ENCODE results near the gene DBNL. TPM values are rescaled to one million over a fixed set of nuclear protein-coding genes. Genes with fewer than 3 reads are reported as not detected.

DBNL gene
- total and polyA plus RNA-seq, 5 experiments from 2014 or later: 180 to 222 (median 192) TPM

GRCh38 chr7:44097064-44097932 is 52.8 kb downstream of the DBNL start:
- Mint-ChIP-seq H3K27me3 (no peaks in the 10 kb centered on the region), H3K36me3 (no peaks in the 10 kb centered on the region), H3K4me1 (peaks cover 0 to 39% (median 7%) of the 10 kb centered on the region in 4 donors), H3K9me3 (no peaks in the 10 kb centered on the region), H3K4me3 (no peak overlapping the region), H3K27ac (peak overlapping the region in 3 of 10 donors; percentile 39 to 67 (median 49))
- ATAC-seq: peak in 1 of 2 donors; percentile 49
- DNase-seq: no peak
- POLR2A ChIA-PET: no interaction called here

- Mint-ChIP-seq H3K27me3 (peaks cover 0 to under 1% (median 0%) of the 10 kb centered on the region in 5 donors), H3K9me3 (no peaks in the 10 kb centered on the region), H3K27ac (peak overlapping the region in 4 of 10 donors; percentile 22 to 78 (median 34)), H3K4me3 (no peak overlapping the region), H3K36me3 (no peaks in the 10 kb centered on the region), H3K4me1 (peaks cover 2 to 42% (median 12%) of the 10 kb centered on the region in 4 donors)
- ATAC-seq (no peak), DNase-seq (no peak)
- POLR2A ChIA-PET: interaction anchor here (0.6 to 0.7 kb wide), 2 partner anchors 22 to 697 kb away, joined by 3 read pairs; no protein-coding TSS in a partner anchor
Measured at GRCh38 chr7:44098092-44099068, 53.9 kb downstream of the DBNL start.

GRCh38 chr7:44099669-44100068 is 55.2 kb downstream of the DBNL start:
- POLR2A ChIA-PET: interaction anchor here (0.5 to 0.6 kb wide), 2 partner anchors 18 to 161 kb away, joined by 3 read pairs; no protein-coding TSS in a partner anchor
- H3K36me3 Mint-ChIP-seq: no peaks in the 10 kb centered on the region
- no peak for ATAC-seq

GRCh38 chr7:44100458-44101302 is 56.2 kb downstream of the DBNL start:
- POLR2A ChIA-PET: no interaction called here
- H3K27ac Mint-ChIP-seq: peak overlapping the region in 1 of 10 donors; percentile 46

More at GRCh38 chr7:44099669-44100068, 55.2 kb downstream of the DBNL start:
- no peaks in the 10 kb centered on the region for H3K9me3 Mint-ChIP-seq
- DNase-seq: no peak
- no peak overlapping the region for H3K27ac Mint-ChIP-seq
- no peak overlapping the region for H3K4me3 Mint-ChIP-seq
- H3K4me1 Mint-ChIP-seq: peaks cover 2 to 42% (median 14%) of the 10 kb centered on the region in 4 donors
- H3K27me3 Mint-ChIP-seq: peaks cover 0 to 1% (median 0%) of the 10 kb centered on the region in 5 donors

GRCh38 chr7:44101303-44101965 is 56.9 kb downstream of the DBNL start:
- POLR2A ChIA-PET: interaction anchor here (1.0 kb wide), 2 partner anchors 21 to 65 kb away, joined by 3 to 4 read pairs; no protein-coding TSS in a partner anchor
- H3K4me3 Mint-ChIP-seq: no peak overlapping the region
- H3K4me1 Mint-ChIP-seq: peaks cover 12 to 57% (median 29%) of the 10 kb centered on the region in 4 donors
- H3K27ac Mint-ChIP-seq: no peak overlapping the region
- peaks cover 0 to 1% (median 0%) of the 10 kb centered on the region in 5 donors for H3K27me3 Mint-ChIP-seq
- DNase-seq (no peak), ATAC-seq (no peak)
- H3K9me3 Mint-ChIP-seq: no peaks in the 10 kb centered on the region
- no peaks in the 10 kb centered on the region for H3K36me3 Mint-ChIP-seq

More at GRCh38 chr7:44100458-44101302, 56.2 kb downstream of the DBNL start:
- Mint-ChIP-seq H3K4me3 (peak overlapping the region in 1 of 10 donors; percentile 14), H3K36me3 (no peaks in the 10 kb centered on the region), H3K9me3 (no peaks in the 10 kb centered on the region), H3K4me1 (peaks cover 7 to 52% (median 22%) of the 10 kb centered on the region in 4 donors), H3K27me3 (peaks cover 0 to 1% (median 0%) of the 10 kb centered on the region in 5 donors)
- DNase-seq: no peak
- no peak for ATAC-seq

- DNase-seq (no peak), ATAC-seq (no peak)
- H3K27me3 Mint-ChIP-seq: peaks cover 0 to 1% (median 0%) of the 10 kb centered on the region in 5 donors
- no peaks in the 10 kb centered on the region for H3K36me3 Mint-ChIP-seq
- H3K4me3 Mint-ChIP-seq: peak overlapping the region in 8 of 10 donors; percentile 8 to 80 (median 66)
- H3K4me1 Mint-ChIP-seq: peaks cover 12 to 49% (median 26%) of the 10 kb centered on the region in 4 donors
- no peaks in the 10 kb centered on the region for H3K9me3 Mint-ChIP-seq
- POLR2A ChIA-PET: interaction anchor here (1.0 kb wide), 2 partner anchors 21 to 64 kb away, joined by 3 to 4 read pairs; no protein-coding TSS in a partner anchor
- peak overlapping the region; percentile 0 to 85 (median 62) for H3K27ac Mint-ChIP-seq
Measured at GRCh38 chr7:44101966-44102845, 57.7 kb downstream of the DBNL start.

GRCh38 chr7:44102846-44103565 is 58.5 kb downstream of the DBNL start:
- no peak for ATAC-seq
- Mint-ChIP-seq H3K27ac (peak overlapping the region; percentile 13 to 90 (median 76)), H3K9me3 (no peaks in the 10 kb centered on the region), H3K4me3 (peak overlapping the region; percentile 64 to 80 (median 72)), H3K4me1 (peaks cover 12 to 42% (median 25%) of the 10 kb centered on the region in 4 donors), H3K27me3 (peaks cover 0 to 1% (median 0%) of the 10 kb centered on the region in 5 donors), H3K36me3 (no peaks in the 10 kb centered on the region)
- POLR2A ChIA-PET: no interaction called here
- DNase-seq: no peak

- Mint-ChIP-seq H3K36me3 (no peaks in the 10 kb centered on the region), H3K4me3 (peak overlapping the region; percentile 64 to 80 (median 72)), H3K9me3 (no peaks in the 10 kb centered on the region), H3K27ac (peak overlapping the region; percentile 3 to 90 (median 70)), H3K27me3 (peaks cover 0 to 1% (median 0%) of the 10 kb centered on the region in 5 donors), H3K4me1 (peaks cover 15 to 40% (median 25%) of the 10 kb centered on the region in 4 donors)
- DNase-seq (no peak), ATAC-seq (no peak)
- POLR2A ChIA-PET: no interaction called here
Measured at GRCh38 chr7:44103566-44103922, 59.0 kb downstream of the DBNL start.

GRCh38 chr7:44103923-44104859 is 59.7 kb downstream of the DBNL start, which contains the start of gene AEBP1:
Gene AEBP1, plus strand, starts transcription at chr7:44104345. Its CDS starts 321 bp downstream, at chr7:44104666.
- peaks cover 15 to 40% (median 25%) of the 10 kb centered on the region in 4 donors for H3K4me1 Mint-ChIP-seq
- ATAC-seq (peak; percentile 69 to 77), DNase-seq (peak in 7 of 10 donors; percentile 25 to 44 (median 36))
- peak within 1 kb of the TSS; percentile 64 to 91 (median 82) for H3K4me3 Mint-ChIP-seq
- POLR2A ChIA-PET: interaction anchor here (1.2 to 1.8 kb wide), 2 partner anchors 19 to 23 kb away, joined by 8 to 9 read pairs; partner anchors contain the start of gene POLD2
- H3K27ac Mint-ChIP-seq: peak within 1 kb of the TSS; percentile 76 to 94 (median 89)
- H3K36me3 Mint-ChIP-seq: no peaks in the 10 kb centered on the region
- H3K9me3 Mint-ChIP-seq: no peaks in the 10 kb centered on the region
- peaks cover 0 to 1% (median 0%) of the 10 kb centered on the region in 5 donors for H3K27me3 Mint-ChIP-seq

All from naive thymus-derived CD8-positive, alpha-beta T cell (primary cell).